ENCODE data around the gene TMPRSS9.

TMPRSS9 gene

DNA sequence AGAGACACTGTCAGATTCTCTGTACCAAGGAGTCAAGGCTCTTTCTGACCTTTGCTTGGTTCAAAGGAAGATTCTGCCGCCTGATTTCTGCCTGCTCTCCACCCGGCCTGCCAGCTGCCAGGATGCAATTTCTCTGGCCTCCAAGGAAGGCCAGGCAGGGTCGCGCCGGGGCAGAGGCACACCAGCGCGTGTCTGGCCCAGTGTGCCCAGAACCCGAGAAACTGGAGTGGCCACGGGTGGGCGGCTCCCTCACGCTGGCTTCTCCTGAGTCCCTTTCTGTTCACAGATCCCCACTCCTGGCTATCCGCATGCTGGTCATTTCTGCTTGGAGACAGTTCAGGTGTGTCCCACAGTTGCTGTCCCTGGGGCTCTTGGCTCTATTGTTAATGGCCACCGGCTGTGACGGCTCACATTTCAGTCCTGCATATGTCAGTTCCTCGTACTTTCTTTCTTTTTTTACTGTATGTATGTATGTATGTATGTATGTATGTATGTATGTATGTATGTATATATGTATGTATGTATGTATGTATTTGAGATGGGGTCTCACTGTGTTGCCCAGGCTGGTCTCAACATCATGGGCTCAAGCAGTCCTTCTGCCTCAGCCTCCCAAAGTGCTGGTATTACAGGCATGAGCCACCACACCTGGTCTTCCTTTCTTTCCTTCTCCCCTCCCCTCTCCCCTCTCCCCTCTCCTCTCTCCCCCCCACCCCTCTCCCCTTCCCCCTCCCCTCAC is 16.9 kb downstream of the TMPRSS9 start:
- no peak overlapping the region for H3K27ac ChIP-seq
- no peak for TF ChIP-seq ZFX (IDR thresholded peaks at IDR 0.05; ENCODE audit: borderline replicate concordance)
- TF ChIP-seq CTCF (IDR thresholded peaks at IDR 0.05) = no peak

DNA sequence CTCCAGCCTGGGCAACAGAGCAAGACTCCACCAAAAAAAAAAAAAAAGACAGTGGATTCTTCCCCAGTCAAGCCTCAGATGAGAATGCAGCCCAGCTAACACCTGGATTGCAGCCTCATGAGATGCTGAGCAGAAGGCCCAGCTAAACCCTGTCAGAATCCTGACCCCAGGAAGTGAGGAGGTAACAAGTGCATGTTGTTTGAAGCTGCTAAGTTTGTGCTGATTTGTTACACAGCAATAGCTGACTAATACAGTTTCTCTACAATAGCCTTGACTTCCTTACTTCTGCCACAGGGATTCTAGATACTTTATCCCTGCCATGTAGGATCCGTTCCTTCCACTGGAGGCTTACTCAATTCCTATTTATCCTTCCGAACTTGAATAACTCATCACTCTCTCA is 20.5 kb downstream of the TMPRSS9 start:
- H3K27ac ChIP-seq = no peak overlapping the region
- TF ChIP-seq CTCF (IDR thresholded peaks at IDR 0.05) = no peak
- no peak for TF ChIP-seq ZFX (IDR thresholded peaks at IDR 0.05; ENCODE audit: borderline replicate concordance)

DNA sequence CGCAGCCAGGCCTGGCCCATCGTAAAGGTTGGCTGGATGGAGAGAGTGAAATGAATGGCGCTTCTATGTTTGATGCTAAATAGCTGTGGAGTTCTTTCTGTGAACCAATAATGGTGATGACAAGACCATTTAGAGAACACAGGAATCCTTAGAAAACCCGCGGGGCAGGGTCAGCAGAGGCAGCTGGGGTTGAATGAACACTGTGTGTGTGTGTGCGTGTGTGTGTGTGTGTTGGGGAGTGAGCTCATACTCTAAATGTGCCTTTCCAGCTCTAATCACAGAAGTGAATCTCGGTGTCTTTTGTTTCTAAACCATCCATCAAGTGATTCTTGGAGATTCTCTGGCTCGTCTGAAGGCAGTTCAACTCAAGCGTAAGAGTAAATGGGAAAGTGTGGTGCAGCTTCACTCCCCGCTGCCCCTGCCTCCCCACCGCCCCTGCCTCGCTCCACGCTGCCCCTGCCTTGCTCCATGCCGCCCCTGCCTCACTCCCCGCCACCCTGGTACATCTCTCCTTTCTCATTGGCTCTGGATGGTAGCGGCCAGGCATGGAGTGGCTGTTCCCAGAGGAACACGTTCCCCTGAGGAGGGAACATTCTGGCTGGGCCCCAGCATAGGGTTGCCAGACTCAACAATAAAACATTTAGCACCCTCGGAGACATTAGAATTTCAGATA is 21.2 kb downstream of the TMPRSS9 start:
- TF ChIP-seq ZFX (IDR thresholded peaks at IDR 0.05; ENCODE audit: borderline replicate concordance) (no peak), CTCF (IDR thresholded peaks at IDR 0.05) (no peak)

DNA sequence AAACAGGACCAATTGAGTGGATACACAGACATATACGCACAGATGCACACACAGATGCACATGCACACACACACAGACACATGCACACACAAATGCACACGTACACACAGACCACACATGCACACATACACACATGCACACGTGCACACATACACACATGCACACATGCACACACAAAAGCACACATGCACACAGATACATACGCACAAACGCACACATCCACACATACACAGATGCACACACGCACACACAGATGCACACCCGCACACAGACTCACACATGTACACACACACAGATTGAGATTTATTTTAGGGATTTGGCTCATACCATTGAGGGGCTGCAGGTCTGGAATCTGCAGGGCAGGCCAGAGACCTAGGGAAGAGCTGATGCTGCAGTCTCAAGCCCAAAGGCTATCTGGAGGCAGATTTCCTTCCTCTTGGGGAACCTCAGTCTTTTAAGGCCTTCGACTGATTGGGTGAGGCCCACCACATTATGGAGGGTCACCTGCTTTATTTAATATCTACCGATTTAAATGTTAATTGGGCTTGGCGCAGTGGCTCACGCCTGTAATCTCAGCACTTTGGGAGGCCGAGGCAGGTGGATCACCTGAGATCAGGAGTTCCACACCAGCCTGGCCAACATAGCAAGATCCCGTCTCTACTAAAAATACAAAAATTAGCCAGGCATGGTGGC is 22.6 kb downstream of the TMPRSS9 start:
- no peak for TF ChIP-seq CTCF (IDR thresholded peaks at IDR 0.05)
- no peak for TF ChIP-seq ZFX (IDR thresholded peaks at IDR 0.05; ENCODE audit: borderline replicate concordance)
- H3K27ac ChIP-seq = no peak overlapping the region

More for the DNA sequence above, 21.2 kb downstream of the TMPRSS9 start:
- no peak overlapping the region for H3K27ac ChIP-seq

DNA sequence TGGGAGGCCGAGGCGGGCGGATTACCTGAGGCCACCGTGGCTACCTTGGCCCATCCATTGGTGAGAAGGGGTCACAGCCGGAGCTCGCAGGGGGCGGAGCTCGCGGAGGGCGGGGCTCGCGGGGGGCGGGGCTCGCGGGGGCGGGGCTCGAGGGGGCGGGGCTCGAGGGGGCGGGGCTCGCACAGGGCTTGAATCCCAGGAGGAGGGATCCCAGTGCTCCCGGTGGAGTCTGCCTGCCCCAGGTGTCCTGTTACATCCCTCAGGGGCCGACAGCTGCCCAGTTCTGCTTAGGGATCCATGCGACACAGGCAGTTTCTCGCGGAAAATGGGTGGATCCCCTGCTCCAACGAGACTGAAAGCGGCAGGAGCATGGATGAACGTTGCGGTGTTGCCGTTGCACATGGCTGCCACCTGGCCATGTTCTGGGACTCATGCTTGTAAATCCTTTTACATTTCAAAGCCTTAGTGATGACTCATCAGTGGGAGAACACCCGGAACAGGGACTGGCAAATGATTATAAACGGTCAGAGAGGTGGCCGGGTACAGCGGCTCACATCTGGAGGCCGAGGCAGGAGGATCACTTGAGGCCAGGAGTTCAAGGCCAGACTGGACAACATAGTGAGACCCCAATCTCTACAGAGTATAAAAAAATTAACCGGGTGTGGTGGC is 25.1 kb downstream of the TMPRSS9 start:
- TF ChIP-seq ZFX (IDR thresholded peaks at IDR 0.05; ENCODE audit: borderline replicate concordance) (no peak), CTCF (IDR thresholded peaks at IDR 0.05) (no peak)
- peak overlapping the region; percentile 87 for H3K27ac ChIP-seq

DNA sequence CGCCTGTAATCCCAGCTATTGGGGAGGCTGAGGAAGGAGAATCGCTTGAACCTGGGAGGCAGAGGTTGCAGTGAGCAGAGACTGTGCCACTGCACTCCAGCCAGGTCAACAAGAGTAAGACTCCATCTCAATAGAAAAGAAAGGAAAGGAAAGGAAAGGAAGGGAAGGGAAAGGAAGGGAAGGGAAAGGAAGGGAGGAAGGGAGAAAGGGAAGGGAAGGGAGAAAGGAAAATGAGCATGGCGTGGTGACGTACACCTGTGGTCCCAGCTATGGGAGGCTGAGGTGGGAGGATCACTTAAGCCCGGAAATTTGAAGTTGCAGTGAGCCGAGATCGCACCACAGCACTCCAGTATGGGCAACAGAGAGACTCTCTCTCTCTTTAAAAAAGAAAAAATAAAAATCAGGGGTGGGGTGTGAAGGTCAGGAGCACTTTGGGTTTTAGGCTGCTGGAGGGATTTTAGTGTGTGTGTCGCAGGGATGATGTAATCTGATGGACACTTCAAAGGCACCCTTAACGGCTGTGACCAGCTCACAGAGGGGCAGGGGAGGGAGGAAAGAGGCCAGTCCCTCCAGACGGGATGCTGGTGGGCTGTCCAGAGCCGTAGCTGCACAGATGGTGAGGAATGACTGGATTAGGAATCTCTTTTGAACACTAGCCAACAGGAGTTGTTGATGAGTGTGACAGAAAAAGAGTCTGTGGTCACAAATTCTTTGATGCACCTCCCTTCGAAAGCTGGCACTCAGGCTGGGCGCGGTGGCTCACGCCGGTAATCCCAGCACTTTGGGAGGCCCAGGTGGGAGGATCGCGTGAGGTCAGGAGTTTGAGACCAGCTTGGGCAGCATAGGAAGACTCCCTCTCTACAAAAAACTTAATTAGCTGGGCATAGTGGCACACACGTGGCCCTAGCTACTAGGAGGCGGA is 27.6 kb downstream of the TMPRSS9 start:
- H3K27ac ChIP-seq = no peak overlapping the region
- TF ChIP-seq CTCF (IDR thresholded peaks at IDR 0.05) = no peak

Data from 22Rv1 (cell line).